GM18511 (cell line): ENCODE measurements around the gene LGALS4.
"Not testable (repeated sequence)": the region's sequence is repeated elsewhere in the genome, so short reads cannot be mapped to it uniquely, and the experiment has no call there.

Experiments used
- ATAC-seq: cut with Tn5 transposase; IDR thresholded peaks from one replicate; pipeline ENCODE4 v1.9.1; 2021; ENCODE audit warnings: mild to moderate bottlenecking, moderate library complexity; ENCODE audit not compliant: unreplicated experiment

The LGALS4 gene

GRCh38 chr19:38812841-38813320, at the start of gene LGALS4:
TSS of gene LGALS4 (minus strand) at chr19:38812945. CDS start at chr19:38812886, 59 bp downstream.
- ATAC-seq: no peak

DNA sequence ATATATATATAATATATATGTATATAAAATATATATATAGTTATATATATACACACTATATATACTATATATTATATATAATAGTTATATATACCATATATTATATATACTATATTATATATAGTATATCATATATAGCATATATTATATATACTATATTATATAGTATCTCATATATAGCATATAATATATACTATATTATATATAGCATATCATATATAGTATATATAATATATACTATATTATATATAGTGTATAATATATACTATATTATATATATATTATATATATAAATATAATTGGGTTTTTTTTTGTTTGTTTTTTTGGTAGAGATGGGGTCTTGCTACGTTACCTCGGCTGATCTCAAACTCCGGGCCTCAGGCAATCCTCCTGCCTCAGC, 48.6 kb upstream of the LGALS4 start:
- ATAC-seq: no peak

DNA sequence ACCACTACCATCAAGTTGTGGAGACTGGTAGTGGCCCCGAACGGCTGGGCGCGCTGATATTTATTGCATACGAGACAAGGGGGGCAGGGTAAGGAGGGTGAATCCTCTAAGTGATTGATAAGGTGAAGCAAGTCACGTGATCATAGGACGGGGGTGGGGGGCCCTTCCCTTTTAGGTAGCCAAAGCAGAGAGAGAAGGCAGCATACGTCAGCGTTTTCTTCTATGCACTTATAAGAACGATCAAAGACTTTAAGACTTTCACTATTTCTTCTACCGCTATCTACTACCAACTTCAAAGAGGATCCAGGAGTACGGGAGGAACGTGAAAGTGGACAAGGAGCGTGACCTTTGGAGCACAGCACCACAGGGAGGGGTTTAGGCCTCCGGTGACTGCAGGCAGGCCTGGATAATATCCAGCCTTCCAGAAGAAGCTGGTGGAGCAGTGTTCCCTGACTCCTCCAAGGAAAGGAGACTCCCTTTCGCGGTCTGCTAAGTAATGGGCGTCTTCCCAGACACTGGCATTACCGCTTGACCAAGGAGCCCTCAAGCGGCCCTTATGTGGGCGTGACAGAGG, 47.0 kb upstream of the LGALS4 start:
- not testable (repeated sequence) for ATAC-seq

DNA sequence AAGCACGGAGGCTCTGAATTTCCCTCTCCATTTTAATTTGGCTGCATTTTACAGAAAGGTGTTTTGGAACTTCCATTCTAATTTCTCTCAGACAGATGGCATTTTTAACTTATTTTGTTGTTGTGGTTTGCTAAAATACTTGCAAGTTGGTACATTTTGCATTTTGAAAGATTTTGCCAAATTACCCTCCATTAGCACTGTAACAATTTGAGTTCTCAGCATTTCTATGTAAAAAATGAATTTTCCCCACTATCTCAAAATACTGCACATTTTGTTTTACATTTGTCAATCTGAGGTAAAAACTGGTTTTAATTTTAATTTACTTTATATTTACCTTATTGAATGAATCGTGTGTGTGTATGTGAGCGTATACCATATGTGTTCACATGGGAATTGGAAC, 44.1 kb upstream of the LGALS4 start:
- no peak for ATAC-seq

DNA sequence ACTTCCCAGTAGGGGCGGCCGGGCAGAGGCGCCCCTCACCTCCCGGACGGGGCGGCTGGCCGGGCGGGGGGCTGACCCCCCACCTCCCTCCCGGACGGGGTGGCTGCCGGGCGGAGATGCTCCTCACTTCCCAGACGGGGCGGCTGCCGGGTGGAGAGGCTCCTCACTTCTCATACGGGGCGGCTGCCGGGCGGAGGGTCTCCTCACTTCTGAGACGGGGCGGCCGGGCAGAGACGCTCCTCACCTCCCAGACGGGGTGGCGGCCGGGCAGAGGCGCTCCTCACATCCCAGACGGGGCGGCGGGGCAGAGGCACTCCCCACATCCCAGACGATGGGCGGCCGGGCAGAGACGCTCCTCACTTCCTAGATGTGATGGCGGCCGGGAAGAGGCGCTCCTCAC, 43.0 kb upstream of the LGALS4 start:
- ATAC-seq: not testable (repeated sequence)

DNA sequence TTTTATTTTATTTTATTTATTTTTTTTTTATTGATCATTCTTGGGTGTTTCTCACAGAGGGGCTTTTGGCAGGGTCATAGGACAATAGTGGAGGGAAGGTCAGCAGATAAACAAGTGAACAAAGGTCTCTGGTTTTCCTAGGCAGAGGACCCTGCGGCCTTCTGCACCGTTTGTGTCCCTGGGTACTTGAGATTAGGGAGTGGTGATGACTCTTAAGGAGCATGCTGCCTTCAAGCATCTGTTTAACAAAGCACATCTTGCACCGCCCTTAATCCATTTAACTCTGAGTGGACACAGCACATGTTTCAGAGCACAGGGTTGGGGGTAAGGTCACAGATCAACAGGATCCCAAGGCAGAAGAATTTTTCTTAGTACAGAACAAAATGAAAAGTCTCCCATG, 42.2 kb upstream of the LGALS4 start:
- not testable (repeated sequence) for ATAC-seq

DNA sequence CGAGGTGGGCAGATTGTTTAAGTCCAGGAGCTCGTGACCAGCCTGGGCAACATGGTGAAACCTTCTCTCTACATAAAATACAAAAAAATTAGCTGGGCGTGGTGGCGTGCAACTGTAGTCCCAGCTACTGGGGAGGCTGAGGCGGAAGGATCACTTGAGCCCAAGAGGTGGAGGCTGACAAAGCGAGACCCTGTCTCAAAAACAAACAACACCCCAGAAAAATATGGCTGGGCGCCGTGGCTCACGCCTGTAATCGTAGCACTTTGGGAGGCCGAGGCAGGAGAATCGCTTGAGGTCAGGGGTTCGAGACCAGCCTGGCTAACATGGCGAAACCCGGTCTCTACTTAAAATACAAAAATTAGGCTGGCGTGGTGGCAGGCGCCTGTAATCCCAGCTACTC, 40.5 kb upstream of the LGALS4 start:
- no peak for ATAC-seq

GRCh38 chr19:38852231-38853044, 39.7 kb upstream of the LGALS4 start:
- ATAC-seq: no peak

DNA sequence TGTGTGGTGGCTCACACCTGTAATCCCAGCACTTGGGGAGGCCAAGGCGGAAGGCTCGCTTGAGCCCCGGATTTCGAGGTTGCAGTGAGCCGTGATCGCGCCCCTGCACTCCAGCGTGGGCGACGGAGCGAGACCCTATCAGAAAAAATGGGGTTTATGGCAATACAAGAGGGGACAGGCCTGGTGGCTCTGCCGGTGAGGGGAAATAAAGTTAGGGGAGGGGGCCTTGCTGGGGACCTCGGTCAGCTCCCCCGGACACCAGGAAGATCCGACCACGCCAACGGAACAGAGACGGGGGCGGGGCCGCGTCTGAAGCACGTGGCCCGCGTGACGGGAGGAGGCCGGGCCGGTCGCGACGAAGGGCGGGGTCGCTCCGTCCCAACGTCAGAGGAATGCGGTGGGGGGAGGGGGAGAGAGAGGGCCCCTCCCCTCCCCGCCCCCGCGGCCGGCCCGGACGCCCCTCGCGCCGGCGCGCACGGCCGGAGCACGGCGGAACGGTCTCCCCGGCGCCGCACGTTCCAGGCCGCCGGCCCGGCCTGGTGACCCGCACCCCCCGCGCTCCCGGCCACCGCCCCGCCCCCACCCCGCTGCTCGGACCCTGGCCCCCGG, 39.0 kb upstream of the LGALS4 start:
- peak; percentile 20 for ATAC-seq

DNA sequence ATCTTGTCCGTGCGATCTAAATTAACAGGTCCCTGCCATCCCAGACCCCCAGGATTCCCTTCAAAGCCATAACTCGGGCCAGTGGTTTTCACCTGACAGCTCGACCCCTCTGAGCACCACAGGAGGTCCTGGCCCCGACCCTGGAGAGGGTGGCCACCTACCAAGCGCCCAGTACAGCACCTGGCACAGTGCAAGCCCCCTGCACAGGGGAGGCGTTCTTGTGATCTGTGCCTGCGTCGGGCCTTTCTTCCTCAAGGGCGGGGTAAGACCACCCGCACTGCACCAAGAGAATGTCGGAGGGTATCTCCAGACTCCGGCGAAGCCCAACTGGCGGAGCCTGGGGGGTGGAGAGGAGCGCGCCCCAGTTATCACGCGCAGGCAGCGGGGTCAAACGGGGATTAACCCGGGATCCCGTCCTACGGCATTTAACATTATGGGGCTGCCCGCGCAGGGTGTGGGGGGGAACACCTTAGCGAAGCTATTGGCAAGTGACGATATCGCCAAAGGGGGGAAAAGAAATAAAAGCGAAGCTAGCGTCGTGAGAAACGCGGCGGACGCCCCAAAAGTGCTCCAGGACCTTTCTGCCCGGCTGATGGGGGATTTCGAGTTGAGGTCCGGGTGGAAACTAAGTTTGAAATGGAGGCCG, 38.4 kb upstream of the LGALS4 start:
- ATAC-seq: no peak

DNA sequence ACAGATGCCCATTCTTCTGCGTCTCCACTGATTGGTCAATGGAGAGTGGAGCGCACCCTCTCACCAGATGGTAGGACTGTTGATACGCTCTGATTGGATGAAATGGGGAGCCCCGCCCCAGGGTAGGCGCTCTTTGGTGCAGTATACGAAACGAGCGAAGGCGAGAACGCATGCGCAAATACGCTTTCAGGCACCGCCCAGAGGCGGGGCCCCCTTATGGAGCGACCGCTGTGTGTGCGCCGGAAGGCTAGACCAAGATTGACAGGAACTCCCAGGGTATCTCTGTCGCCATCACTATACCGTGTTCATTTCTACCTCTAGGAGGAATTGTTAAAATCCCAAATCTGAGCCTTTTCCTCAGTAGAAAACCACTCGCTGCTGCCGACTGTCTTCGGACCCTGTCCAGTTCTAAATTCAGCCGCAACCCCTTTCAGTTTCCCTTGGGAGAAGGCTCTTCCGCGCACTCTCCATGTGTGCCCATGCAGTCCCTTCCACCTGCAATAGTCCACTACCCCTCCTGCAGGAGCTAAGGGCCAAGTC, 37.8 kb upstream of the LGALS4 start:
- ATAC-seq: peak; percentile 72

DNA sequence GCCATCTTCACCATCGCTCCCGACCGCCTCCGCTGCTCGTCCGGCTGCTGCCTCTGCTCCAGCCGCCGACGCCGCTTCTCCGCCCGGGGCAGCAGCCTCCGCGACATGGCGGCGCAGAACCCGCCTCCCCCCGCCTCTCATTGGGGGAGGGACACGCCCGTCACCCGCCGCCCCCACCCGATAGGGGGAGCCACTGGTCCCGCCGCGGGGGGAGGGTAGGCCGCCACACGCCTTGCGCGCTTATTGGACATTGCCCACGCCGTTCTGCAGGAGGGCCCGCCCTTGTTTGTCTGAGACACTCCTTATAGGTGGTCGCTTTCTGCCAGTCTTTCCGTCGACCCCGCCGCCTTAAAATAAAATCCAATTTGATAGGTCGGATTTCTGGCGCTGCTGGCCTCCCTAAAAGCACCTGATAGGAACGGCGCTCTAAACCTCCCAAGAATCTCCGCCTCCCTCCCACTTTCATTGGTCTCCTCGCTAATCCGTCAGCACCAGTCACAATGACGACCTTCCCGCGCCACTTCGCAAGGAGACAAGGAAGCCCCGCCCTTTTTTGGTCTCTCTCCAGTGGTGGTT, 37.2 kb upstream of the LGALS4 start, which contains the start of gene HNRNPL:
Gene HNRNPL, minus strand, starts transcription at position 127 of the 576 bp plus-strand sequence. Its CDS starts 20 bp downstream, at position 107.
- ATAC-seq: peak; percentile 61

GRCh38 chr19:38849147-38849859, 36.6 kb upstream of the LGALS4 start:
- peak; percentile 14 for ATAC-seq

DNA sequence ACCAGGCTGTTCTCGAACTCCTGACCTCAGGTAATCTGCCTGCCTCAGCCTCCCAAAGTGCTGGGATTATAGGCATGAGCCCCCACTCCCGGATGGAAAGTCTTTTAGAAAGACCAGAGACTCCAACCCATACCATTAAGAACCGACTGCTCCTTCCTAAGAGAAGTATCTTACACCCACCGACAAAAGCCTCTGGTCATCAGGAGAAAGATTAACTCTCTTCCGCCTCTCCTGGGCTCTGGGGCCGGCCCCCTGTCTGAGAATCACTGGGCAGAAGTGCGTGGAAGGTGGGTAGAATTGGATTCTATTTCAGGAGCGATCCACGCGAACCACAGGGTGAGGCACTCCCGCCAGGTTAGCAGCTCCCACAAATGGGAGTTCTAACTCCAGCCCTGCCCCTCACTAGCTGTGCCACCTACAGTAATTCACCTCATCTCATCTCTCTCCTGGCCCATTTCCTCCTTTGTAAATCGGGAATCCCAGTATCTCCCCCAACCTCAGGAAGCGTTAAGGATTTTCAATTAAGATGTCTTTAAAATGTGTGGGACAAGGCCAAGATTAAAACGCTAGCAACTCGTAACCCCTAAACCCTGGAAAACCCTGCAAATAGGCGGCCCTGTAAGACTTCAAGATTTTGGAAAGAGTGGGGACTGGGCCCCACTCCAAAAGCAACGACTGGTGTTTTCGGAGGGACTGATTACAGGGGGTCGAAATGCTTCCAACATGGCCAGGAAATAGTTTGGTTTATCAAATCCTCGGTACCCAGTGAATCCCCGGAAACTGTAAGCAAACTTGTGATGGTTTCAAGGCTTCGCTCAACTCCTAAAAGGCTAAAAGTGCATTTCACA, 35.8 kb upstream of the LGALS4 start:
- ATAC-seq: no peak

- ATAC-seq: no peak
Measured at GRCh38 chr19:38846097-38846496, 33.4 kb upstream of the LGALS4 start.

GRCh38 chr19:38845374-38846024, 32.8 kb upstream of the LGALS4 start:
- no peak for ATAC-seq

- no peak for ATAC-seq
Measured at GRCh38 chr19:38844093-38844686, 31.4 kb upstream of the LGALS4 start.

- ATAC-seq: no peak
Measured at GRCh38 chr19:38843175-38843758, 30.5 kb upstream of the LGALS4 start.
